OCI-M1 (cell line): Measurements from ENCODE around the gene PPP2R2C.

Experiments
- DNase-seq: peaks from one replicate; lab custom pipeline; 2025; lab: John Stamatoyannopoulos, UW

Gene PPP2R2C

DNA sequence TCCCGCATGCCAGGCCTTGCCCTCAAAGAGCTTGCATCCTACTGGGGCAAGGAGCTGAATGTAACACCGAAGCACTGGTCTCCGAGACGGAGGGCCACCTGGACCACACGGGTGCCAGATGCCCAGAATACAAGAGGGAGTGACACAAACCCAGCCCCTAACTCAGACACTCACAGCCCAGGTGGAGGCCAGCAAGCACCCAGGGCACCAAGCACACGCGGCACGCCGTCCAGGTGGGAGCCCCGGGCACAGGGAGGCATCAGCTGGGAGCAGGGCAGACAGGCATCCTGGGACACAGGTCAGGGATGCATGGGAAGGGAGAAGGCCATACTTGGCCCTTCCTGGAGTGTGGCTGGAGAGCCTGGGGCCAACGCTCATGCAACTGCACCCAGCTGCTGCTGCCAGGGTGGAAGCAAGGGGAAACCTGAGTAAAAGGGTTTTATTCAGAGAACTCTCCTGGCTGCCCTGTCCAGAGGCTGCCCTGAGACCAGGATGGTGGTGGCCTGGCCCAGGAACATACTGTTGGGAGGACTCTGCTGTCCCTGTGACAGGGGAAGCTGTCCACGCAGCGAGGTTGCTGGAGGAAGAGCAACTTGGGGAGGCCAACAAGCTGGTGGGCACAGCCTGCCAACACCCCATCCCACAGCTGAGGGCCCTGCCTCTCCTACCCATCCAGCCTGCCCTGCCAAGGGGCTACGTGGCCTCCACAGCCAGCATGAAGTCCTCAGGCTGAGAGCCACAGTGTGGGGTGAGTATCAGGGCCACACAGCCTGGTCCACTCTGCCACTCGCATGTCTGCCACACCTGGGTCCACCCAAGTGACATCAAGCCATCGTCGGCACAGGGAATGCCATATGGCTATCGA is 22.2 kb upstream of the PPP2R2C start:
- DNase-seq: no peak

DNA sequence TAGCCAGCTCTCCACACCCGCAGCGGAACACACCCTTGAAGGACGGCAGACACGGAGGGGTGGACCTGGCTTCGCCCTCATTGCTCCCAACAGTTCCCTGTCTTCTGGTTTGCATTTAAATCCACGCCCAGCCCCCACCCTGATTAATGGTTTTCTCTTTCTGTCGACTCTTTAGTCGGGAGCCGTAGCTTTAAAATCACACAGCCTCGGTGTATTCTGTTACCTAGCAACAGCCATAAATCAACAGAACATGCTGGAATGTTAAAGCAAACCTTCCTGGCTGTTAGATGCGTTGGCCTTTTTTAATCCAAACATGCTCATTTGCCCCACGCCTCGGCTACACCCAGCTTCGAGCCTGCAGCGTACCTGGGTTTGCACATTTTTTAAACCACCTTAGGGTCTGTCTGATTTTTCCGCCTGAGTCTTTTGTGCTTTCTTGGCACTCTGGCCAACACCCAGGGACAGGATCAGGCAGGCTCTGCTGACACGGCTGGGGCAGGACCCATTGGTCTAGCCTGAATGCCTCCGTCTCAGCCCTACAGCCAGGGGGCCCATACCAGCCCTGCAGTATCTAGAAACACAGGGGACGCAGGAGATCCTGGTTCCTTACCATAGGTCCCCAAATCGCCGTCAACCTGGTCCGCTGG is 21.4 kb upstream of the PPP2R2C start:
- no peak for DNase-seq

DNA sequence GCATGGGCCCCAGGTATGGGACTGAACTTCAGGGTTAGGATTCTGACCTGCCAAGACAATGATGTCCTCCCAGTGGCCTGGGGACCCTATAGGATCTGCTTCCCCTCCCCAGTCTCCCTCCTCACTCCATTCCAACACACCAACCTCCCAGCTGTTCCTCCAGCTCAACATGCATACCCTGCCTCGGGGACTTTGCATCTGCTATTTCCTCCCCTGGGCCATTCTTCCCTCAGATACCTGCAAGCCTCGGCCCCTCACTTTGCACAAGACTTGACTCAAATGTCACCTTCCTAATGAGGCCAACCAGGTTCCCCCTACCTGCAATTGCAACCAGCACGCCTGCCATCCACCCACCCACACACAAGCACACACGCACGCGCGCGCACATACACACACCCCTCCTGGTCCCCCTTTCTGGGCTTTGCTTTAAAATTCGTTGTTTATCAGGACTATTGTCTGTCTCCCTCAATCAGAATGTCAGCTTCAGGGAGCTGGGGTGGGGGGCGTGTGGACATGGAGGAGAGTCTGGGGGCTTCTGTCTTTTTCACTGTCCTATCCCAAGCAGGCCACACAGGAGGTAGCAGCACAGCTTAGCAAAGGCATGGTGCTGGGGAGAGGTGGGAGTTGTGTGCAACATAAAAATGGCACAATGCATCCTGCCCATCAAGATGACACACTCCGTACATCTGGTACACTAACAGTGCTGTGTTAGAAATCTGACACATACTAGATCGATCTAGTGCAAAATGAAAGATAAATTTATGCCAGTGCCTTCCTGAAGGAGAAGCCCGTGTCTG is 20.6 kb upstream of the PPP2R2C start:
- DNase-seq: no peak

DNA sequence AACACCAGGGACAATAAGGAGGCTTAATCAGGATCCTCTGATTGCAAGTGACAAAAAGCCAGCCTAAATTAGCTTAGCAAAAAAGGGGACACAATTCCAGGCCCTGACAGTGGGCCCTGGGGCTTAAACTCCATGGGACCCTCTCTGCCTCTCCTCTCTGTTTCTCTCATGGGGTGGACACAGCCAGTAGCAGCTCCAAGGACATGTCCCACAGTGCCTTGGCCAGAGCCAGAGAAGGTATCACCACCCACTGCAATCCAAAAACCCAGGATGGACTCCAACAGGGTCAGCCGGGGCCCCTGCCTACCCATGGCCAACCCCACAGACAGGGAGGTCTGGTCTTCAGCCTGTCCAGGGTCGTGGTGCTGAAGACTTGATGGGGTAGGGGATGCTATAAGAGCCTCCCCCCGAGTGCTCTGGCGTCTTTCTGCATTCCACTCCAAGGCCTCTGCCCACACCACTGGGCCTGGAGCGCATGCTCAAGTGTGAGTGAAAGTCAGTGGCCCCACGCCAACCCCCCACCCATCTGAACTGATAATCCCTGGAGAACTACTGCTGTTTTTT is 19.7 kb upstream of the PPP2R2C start:
- no peak for DNase-seq

DNA sequence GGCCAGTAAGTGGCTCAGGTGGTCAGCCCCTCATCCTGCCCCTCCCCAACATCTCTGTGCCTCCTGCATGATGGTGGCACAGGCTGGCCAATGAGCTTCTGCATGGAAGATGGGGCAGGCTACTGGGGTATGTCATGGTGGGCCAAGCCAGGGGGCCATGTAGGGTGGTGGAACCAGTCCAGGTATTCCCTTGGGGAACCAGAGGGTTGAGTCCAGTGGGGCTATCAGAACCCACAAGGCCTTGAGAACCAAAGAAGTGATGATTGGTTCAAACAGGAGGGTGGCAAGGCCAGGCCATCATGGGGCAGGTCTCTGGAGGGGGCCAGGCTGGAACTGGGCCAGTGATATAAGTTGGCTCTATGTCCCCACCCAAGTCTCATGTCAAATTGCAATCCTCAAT is 18.8 kb upstream of the PPP2R2C start:
- no peak for DNase-seq

DNA sequence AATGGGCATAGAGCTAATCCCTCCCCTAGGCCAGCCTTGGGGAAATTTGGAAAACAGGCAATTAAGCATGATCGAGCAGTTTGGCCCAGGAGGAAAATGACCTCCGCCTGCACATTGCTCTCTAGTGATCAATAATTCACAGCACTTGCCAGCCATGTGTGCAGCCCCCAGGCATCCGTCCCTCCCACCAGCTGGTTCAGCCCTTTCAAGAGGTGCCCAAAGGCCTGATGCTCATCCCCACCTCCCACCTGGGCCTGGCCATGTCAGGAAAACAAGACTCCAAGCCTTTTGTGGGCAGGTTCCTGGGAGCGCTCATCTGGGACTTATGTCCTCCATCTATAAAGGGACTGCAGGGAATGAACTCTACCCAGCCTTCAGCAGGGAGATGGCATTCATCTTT is 17.5 kb upstream of the PPP2R2C start:
- no peak for DNase-seq

DNA sequence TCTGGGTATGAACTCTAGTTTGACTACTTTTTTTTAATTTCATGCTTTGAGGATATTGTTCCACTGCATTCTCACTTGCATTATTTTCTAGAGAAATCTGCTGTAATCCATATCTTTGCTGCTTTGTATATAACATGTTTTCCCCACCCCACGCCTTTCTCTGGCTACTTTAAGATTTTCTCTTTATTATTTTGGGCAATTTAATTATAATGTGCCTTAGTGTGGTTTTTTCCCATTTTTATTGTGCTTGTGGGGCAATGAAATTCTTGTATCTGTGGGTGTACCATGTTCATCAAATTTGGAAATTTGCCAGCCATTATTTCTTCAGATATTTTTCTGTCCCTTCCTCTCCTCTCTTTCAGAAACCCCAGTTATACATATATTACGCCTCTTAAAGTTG is 15.1 kb upstream of the PPP2R2C start:
- no peak for DNase-seq

DNA sequence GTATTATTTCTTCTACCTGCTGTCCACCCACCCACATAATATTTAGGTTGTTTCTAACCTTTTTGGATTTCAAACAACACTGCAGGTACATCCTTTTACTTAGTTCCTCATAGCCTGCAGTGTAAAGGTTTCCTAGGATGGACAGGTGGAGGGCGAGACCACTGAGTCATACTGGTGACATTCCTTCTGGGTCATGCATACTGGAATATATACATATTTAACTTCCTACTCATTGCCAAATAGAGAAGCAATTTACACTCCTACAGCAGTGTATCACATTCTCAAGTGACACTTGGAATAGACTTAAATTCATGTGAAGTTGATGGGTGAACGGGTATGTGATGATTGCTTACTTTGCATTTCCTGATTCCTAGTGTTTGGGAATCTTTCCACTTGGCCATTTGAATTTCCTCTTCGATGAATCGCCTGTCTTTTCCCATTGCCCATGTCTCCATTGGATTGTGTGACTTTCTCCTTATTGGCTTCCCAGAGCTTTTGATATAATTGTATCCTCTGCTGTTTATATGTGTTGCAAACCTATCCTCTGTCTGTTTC is 8.2 kb upstream of the PPP2R2C start:
- DNase-seq: no peak

DNA sequence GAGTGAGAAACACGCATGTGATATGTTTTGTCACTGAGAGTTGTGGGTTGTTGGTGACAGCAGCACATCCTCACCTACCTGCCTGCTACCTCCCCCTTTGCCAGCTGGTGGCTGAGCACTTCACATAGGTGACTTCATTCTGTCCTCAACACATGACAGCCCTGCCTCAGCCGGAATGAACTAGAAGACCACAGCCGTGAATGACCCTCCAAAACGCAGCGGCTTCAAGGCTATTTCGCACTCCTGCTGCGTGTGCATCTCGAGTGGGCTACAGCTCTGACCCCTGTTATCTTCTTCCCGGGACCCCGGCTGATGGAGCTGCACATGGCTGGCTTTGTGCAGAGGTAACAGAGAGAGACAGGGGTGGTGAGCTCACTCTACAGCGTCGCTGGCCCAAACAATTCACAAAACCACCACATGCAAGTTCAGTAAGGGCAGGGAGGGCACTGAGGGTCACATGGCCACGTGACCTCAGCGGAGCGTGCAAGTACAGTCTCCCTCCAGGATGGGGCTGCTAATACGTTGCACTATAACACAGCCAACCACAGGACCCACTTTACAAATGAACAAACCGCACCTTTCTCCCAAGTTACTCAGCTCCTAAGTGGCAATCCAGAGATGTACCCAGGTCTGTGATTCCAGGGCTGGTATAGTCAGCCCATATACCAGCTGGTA is 6.3 kb upstream of the PPP2R2C start:
- no peak for DNase-seq

DNA sequence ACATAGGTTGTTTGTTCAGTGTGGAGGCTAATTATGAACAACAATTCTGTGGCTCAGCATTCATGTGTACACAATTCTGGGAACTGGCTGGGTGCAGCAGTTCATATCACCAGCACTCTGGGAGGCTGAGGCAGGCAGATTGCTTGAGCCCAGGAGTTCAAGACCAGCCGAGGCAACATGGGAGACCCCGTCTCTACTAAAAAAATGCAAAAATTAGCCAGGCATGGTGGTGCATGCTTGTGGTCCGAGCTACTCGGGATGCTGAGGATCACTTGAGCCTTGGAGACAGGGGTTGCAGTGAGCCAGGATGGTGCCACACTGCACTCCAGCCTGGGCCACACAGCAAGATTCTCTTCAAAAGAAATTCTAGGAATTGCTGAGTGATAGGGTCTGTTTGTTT is 4.5 kb upstream of the PPP2R2C start:
- no peak for DNase-seq

DNA sequence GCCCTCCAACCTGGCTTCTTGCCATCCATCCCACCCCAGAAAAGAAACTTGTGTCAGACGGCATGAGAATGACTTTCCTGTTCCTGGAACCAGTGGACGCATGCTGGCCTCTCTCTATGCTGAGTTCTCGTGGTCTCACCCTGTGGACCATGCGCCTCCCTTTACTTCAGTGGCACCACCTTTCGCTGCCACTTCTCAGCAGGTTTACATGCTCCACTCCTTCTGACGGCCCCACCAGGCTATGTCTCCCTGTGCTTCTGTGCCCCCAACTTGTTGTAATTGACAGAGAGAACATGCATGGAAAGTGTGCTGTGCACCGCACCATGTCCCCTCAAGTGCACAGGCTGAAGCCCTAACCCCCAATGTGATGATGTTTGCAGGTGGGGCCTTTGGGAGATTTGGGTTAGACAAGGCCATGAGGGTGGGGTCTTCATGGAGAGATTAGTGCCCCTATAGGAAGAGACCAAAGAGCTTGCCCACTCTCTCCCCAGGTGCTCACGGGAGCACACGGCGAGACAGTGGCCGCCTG is 3.1 kb upstream of the PPP2R2C start:
- DNase-seq: no peak

DNA sequence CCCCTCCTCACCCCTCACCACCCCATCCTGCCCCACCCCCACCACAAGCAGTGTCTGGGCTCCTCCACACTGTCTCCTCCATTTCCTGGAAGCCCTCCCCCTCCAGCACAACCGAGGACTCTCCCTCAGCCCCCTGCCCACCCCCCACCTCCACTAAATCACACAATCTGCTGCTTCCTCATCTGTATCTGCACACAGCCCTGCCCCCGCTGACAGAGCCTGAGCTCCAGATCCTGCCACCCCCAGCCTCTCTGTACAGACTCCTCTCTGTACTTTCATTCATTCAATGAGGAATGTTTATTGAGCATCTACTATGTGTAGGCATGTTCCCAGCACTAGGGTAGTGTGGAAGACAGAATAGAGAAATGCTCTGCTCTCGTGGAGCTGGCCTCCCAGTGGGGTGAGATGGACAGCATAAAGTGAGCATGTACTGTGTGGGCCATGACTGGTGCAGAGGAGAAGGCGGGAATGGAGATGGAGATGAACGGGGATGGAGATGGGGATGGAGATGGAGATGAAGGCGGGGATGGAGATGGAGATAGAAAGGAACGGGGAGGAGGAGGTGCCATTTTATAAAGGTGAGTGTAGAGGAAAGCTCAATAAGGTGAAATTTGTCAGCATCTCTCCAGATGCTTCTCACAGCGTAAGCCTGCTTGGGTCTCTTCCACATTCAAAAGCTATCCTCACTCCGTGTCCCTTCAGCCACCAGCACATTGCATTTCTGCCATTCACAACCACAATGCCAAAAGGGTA is 2.5 kb upstream of the PPP2R2C start:
- no peak for DNase-seq

DNA sequence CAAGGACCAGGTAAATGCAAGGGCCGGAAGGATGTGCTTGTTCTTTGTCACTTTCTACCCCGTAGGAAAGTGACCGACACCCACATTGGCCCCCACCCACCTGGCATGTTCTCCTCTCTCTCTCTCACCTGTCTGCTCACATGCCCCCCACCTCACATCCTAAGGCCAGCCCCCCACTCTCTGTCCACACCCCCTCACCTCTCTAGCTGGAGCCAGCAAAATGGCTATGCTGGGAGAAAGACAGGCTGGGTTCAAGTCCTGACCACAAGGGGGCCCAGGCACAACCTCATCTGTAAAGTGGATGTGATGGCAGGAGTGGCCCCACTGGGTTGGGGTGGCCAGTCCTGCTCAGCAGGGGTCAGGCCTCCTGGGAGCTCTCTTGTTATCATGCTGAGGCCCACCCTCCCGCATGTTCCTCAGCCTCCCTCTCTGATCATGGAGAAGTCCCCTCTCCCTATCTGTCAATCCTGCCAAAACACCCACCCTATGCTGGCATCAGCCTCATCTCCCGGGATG is 1.7 kb upstream of the PPP2R2C start:
- peak; percentile 1 for DNase-seq

DNA sequence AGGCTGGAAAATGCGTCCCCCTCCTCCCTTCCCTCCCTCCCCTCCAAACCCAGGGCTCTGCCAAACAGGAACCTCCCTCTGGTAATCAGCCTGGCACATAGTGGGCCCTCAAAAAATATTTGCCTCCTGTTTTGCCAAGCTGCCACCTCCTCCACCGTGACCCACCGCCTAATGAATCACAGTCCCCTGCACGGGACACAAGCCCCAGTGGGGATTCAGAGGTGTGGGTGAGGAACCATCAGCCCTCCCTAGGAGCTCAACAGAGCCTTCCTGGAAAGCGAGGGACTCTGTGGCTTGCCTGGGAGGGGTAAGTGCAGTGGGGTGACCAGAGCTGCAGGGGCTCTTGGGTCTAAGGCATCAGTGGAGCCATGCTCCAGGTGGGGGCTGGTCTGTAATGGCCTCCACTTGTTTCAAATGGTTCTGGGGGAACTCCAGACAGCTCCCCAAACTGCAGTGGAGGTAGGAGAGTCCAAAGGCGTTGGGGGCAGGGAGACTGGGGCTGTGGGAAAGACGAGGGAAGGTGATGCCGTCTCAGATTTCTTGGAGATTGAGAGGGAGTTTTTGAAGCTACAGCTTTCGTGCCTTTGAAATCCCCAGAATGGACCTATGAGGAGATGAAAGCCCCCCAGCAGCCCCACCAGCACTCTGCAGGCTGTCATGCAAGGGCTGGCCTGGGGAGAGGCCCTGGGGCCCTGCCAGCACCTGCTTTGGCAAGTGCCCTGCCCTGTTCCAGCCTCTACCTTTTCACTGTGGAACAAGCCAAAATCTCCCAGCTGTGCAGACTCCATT is 1.0 kb upstream of the PPP2R2C start:
- no peak for DNase-seq

DNA sequence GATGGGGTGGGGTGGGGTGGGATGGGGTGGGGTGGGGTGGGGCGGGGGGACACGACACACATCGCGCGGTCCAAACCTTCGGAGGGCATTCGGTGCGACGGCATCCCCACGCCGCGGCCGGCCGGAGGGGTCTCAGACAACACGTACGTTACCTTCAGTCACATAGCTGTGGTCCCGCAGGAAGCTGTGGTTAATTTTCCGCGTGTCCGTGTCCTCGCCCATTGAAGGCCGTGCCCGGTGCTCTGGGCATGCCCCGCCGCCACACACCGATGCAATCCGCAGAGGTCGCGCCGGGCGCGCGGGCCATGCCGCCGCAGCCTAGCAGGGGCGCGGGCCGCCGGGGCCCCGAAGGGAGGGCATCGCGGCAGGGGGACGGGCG is 417 bp downstream of the PPP2R2C start:
- DNase-seq: no peak

DNA sequence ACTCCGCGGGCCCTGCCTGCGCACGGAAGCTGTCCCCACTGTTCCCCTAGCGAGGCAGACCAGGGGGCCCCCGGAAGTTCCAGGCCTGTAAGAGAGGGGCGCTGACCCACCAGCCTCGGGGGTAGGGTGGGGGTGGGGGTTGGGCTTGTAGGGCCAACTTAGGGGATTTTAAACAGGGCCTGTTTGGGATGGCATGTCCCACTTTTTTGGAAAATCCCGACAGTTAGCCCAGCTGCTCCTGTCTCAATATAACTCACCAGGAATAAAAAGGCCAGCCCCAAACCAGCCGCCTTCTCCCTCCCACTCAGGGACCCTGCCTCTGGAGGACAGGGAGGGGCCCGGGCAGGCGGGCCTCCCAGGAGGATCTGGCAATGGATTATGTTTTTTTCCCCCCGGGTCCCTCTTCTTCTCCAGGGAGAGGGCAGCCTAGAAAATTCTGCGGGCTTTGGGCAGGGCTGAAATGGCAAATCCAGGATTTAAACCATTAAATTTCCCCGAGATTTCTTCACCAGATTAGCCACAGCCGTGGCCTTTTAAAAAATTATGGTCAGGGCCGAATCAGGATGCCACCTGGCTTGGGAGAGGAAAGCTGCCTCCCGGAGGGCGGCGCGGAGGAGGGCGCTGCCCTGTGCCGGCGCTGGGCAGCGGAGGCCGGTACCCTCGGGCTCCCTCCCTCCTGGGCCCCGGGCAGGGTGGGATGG is 957 bp downstream of the PPP2R2C start:
- no peak for DNase-seq

DNA sequence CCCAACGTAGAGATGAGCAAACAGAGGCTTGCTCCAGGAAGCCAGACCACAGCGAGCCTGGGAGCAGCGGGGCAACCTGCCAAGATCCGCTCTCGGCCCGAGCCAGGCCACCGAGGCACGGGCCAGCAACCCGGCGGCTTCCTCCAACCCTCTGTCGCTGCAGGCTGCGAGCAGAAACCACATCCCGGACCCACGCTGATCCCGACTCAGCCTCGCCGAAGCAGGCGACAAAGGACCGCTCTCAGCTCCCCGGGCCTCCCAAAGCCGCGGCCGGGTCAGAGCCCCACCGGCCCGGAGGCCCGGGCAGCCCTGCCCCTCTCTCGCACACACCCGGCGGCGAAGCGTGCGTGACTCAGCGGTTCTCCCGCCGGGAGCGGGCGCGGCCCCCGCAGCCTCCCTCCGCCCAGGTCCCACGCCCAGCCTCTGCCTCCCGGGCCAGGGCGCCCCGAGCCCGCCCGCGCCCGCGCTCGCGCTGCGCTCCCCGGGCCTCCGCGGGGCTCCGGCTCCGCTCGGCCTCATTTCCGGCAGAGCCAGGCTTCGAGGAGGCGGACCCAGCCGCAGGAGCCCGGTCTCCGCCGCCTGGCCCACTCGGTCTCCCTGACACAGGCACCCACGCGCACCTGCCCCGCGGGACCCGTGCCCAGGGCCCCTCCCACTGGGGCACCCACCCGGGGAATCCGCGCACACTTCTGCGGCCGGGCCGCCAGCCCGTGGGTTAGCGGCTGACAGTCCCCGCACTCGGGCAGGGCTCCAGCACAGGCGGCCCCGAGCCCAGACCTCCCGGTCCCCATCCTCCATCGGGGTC is 1.7 kb downstream of the PPP2R2C start:
- peak; percentile 2 for DNase-seq

DNA sequence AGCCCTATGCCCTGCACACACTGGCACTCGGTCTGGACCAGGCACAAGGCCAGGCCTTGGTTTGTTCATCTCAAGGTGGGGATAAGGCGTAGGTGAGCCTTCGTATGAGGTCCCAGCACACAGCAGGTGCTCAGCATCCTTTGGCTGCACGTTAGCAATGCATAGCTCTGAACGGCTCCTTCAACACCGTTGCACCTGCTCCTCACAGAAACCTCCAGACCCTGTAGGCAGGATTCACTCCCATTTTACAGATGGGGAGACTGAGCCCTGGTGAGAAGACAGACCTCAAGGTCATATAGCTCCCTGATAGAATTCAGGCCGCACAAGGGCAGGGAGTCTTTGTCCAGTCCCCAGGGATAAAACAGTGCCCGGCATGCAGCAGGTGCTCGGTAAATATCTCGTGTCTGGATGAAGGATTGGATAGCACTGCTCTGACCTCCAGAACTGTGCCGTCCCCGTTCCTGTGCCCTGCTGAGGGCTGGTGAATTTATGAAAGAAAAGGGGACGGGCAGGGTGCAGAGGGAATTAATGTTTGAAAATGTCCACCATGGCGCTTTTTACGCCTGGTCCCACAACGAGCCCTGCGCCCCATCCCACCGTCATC is 2.4 kb downstream of the PPP2R2C start:
- DNase-seq: no peak
